Activated CD4-positive, alpha-beta T cell treated with anti-CD3 and anti-CD28 coated beads, Interleukin-2, amount 50 U/mL, for 24 hours (primary cell): Measurements from ENCODE around the gene THY1.
"Not testable (repeated sequence)": the region's sequence is repeated elsewhere in the genome, so short reads cannot be mapped to it uniquely, and the experiment has no call there.

Experiments
- DNase-seq, 2 donors: peaks; one replicate each; pipeline ENCODE4 v3.0.0-alpha.2; 2020; ENCODE audit warnings: low read depth in 1 of 2, low spot score in 1 of 2

The THY1 gene

DNA sequence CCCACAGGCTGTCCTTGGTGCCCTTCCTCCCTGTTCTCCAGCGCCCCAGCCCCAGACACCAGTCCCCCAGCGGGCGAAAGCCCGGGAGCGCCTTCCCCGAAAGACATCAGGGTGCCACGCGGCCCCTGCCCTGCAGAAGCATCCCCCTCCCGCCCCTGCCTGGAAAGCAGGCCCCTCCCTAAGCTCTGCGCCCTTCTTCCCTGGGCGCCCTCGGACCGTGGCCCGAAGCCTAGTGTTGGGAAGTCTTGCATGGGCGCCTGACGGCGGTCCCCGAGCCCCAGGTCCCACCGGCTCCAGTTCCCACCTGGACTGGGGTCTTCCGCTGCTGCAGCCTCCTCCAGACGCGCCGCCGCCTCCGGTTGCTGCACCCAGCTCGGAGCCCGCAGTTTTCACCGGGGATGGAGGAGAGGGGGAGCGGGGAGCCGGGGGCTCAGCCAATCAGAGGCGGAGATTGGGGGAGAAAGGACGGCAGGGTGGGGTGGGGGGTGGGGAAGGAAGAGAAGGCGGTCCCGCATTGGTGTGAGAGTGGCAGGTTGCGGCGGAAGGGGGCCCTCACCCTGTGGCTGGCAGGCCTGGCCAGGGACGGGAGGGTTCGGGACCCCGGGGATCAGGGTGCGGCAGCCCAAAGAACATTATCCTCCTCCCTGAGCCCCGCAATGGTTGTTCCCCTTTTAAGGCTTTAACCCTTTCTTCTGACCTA, at the start of gene THY1:
Gene THY1, minus strand, starts transcription at position 364 of the 700 bp plus-strand sequence. CDS start 2,267 bp downstream, outside the sequence.
- no peak for DNase-seq

DNA sequence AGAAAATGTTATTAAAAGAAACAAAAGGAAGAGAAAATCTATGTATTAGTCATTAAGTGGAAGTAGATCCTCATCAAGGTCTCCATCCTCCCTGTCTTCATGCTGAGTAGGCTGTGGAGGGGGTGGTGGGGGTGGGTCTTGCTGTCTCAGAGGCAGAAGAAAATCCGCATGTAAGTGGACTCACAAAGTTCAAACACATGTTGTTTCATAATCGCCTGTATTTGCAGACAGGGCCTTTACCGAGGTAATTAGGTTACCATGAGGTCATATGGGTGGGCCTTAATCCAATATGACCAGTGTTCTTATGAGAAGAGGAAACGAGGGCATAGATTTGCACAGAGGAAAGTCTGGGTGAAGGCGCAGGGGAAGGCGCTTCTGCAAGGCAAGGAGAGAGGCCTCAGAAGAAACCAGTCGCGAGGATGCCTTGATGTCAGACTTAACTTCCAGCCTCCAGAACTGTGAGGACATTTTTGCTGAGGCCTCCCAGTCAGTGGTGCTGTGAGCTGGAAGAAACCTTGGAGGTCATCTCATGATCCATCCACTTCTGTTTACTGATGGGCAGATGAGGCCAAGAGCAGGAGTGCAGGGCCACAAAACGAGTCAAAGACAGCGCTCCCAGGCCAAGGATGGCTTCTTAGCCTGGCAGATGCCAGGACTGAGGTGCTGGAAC, 49.3 kb upstream of the THY1 start:
- DNase-seq = no peak

DNA sequence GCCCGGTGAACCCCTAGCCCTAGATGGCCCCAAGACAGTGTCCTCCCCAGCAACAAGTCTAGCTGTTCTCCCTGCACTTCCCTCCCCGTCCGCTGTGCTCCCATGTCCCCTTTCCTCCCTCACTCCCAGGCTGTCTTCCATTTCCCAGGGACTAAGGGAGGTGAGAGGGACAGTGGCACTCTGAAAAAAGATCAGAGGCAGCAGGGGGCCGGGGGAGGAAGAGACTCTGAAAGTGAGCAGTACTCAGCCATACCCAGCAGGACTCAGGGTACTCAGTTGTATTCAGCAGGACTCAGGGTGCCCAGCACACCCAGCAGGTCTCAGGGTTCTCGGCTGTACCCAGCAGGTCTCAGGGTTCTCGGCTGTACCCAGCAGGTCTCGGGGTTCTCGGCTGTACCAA, 48.4 kb upstream of the THY1 start:
- DNase-seq = no peak

DNA sequence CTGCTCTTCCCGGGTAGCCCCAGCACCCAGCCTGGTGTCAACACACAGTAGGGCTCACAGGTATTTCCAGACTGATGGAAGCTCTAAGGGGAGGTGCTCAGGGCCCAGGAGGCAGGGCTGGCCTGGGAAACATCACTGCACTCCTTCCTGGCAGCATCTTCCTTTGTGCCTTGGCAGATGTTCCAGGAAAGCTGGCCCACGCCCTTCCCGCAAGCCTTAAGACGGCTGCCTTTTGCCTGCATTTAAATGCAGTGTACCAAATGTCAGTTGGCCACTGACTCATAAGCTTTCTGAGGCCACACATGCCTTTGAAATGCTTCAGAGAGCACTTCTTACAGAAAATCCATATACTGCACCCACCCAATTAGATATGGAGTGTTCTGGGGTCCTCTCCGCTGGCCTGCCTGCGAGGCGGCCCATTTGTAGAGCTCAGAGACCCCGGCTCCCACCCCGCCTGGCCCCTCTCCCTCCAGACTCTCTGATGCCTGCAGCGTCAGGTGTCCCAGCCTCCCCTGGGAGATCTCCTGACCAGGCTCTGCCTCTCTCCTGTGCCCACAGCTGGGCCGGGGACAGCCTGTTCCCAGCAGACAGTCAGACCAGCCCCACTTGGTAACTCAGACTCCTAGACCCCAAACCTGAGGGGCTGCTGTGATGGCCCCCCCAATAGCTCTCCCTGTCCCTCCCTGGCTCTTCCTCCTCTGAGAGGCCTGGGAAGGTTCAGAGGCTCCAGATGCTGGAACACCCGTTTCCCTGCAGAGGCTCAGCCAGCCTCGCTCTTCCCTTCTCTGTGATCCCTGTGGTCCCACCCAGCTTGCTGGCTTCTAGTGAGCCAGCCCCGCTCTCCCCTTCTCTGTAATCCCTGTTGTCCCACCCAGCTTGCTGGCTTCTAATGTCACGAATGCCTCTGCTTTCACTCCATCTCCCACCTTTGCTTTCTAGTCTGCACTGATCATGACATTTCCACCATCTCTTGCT, 47.6 kb upstream of the THY1 start:
- DNase-seq = no peak

DNA sequence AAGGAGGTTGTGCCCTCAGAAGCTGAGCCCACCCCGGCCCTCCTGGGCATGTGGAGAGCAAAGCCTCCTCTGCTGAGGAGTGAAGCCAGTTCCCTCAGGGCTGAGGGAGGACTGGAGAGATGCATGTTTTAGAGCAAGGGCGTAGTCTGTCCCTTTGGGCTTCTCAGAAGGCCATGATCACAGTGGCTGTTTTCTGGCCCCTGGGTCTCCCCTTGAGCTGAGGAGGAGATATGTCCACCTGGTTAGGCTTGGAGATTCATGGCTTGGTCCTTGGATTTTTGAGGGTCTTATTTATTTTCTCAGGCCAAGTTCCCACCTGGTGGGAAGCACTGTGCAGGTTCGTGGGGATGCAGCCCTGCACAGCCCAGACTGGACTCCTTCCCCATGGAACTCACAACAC, 46.5 kb upstream of the THY1 start:
- DNase-seq = no peak

DNA sequence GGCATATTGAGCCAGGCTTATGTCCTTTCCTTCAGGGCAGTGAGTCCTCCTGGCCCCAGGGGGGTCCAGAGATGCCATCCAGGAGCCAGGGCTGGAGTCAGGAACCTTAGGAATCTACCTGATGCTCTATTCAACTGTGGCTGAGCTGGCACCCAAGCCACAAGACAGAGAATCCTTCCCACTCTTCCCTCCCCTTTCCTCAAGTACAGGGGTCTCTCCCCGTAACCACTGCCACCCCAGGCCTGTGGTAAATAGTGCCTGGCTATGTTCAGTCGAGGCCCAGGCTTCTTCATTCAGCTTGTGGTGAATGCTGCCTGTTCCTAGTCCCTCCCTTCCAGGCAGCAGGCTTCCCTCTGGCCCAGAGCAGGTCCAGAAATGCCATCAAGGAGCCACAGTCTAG, 45.5 kb upstream of the THY1 start:
- no peak for DNase-seq

DNA sequence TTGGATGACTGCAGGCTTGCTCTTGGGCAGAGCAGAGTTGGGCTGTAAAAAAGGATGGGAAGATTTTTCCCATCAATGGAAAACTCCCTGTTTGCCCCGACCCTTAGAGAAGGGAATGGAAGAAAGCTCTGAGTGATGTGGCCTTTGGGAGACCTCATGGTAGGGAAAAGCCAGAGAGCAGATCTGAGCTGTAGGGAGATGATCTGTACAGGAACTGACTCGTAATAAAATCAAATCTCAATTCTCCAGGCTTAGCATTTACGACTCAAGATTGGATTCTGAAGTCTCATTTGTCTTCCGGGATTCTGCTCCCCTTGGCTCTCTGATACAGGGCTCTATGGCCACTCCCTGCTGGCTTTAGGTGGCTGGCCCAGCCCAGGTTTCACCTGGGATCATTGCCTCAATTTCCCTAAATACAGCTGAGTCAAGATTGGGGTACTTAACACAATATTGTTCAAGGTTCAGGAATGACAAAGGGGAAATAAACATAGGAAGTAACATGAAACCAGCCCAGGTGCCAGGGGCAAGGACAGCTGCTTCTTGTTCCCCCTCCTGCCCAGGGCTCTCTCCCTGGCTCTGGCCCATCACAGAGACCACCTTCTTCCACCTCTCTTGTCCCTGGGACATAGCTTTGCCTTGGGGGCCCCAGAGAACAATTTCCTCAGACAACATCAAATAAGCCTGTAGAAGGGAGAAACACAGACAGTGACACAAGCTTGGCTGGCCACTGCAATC, 38.4 kb upstream of the THY1 start:
- DNase-seq = no peak

DNA sequence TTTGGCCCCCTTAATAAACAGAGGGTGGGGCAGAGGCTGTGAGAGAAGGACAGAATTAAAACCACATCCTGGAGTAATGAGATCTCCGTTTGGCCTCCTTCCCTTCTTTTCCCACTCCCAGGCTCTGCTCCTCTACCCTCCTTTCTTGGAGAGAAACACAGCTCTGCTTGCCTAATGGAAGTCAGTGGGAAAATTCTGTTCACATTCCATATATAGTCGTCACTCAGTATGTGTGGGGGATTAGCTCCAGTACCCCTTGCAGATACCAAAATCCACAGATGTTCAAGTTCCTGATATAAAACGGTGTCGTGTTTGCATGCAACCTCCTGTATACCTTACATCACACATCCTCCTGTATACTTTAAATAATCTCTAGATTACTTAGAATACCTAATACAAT, 37.6 kb upstream of the THY1 start:
- DNase-seq = no peak

DNA sequence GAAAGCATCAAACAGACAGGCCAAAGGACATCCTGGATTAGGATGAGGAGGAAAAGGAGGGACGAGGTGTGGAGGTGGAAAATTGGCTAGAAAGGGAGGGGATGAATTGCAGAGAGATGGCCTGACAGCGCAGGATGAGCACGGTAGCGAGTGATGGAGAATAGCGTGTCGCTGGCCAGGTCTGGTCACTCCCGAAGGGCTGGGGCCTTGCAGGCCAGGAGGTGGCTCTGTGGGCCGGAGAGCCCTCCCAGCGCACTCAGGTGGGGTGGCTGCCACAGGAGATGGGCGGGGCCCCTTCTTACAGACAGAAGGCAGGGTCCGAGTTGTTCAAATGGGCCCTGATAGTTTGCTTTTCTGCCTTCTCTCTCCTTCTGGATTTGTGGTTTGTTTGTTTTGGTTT, 37.1 kb upstream of the THY1 start:
- no peak for DNase-seq

DNA sequence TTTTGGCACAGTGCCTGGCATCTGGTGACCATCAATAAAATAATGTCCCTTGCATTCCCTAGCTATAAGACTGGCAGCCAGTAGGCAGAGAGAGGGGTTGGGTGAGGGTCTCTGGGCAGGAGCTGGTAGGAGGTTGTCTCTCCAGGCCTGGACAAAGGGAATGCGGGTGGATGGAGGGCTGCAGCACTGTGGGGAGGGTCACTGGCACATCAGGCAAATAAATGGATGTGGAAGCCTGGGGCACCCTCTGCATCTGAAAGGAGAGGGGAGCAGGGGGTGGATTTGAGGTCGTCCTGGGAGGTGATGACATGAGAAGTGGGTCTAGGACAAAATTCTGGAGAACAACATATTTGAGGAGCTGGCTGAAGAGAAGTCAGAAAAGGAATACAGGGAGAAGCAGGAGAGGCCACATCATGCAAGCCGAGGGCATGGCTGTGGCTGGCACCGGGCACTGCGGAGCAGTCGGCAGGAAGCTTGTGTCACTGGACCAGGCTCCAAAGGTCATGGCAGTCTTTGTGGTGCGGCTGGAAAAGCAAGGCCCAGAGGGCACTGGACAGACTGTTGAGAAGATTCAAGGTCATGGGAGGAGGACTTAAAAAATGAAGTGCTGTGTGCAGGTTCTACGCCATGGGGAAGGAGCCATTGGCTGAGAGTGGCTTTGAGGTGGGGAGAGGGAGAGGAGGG, 36.5 kb upstream of the THY1 start:
- no peak for DNase-seq

DNA sequence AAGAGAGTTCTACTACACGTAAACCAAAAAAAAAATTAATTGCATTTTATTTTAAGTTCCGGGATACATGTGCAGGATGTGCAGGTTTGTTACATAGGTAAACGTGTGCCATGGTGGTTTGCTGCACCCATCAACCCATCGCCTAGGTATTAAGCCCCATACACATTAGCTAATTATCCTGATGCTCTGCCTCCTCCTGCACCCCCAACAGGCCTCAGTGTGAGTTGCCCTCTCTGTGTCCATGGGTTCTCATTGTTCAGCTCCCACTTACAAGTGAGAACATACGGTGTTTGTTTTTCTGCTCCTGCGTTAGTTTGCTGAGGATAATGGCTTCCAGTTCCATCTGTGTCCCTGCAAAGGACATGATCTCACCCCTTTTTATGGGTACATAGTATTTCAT, 32.7 kb upstream of the THY1 start:
- not testable (repeated sequence) for DNase-seq

DNA sequence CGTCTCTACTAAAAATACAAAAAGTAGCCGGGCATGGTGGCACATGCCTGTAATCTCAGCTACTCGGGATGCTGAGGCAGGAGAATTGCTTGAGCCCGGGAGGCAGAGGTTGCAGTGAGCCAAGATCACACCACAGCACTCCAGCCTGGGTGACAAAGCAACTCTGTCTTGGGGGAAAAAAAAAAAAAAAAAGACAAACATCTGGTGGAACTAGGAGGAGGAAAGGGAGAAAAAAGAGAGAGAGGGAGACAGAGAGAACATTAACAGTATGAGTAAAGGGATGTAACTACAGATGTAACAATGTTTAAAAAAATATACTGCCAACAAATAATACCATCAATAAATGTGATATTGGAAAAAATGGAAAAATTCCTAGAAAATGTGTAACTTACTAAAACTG, 32.3 kb upstream of the THY1 start:
- not testable (repeated sequence) for DNase-seq

DNA sequence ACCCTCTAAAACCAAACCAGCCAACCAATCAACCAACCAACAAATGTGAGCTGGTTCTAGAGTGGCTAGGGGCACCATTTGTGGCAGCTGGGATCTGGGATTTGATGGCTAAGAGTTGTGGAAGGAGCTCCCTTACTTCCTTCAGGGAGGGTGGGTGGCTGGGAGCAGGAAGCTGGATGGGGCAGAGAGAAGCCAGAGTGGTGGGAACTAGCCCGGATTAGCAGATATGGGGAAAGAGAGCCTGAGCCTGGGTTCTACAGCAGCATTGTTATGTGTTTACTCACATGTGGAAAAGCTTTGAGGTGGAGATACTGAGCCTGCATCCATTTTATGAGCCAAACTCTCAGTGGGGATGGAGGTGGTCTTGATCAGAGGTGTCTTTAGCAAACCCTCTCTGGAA, 30.9 kb upstream of the THY1 start:
- DNase-seq = no peak

DNA sequence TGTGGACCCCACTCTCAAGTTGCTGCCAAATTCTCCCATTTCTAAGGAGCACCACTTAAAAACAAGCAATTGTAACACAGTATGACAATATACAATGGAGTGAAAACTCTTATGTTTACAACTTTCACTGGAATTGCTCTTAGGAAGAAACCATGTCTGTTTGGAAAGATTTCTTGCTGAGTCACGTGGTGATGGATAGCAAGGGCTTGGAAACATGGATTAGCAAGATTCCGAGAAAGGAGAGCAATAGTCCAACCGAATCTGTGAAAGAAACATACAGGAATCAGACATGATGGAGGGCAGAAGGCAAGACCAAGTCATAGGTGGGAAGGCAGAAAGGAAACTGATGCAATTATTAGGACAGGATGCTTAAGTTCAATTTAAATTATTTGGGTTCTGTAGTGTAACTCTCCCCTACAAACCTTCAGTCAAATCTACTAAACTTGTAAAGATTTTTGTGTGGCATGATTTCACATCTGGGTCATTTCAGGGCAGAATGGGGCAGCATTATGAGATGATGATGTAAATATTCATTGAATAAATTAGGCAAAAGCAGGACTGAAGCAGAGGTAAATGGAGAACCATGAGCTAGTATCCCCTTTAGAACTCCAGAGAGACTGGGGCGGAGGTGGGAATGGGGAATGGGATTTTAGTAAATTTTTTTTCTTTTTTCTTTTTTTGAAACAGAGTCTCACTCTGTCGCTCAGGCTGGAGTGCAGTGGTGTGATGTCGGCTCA, 27.8 kb upstream of the THY1 start:
- no peak for DNase-seq

DNA sequence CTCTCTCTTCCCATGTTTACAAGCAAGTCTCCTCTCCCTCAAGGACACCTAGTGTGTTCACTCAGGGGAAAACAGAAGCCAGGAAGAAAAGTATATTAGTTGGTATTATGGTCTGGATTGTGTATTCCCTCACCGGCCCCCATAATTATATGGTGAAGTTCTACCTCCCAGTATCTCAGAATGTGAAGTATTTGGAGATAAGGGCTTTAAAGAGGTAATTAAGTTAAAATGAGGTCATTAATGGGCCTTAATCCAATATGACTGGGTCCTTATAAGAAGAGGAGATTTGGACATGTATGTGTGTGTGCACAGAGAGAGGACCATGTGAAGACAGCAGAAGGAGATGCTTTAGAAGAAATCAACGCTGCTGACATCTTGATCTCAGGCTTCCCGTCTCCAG, 26.5 kb upstream of the THY1 start:
- DNase-seq = no peak

DNA sequence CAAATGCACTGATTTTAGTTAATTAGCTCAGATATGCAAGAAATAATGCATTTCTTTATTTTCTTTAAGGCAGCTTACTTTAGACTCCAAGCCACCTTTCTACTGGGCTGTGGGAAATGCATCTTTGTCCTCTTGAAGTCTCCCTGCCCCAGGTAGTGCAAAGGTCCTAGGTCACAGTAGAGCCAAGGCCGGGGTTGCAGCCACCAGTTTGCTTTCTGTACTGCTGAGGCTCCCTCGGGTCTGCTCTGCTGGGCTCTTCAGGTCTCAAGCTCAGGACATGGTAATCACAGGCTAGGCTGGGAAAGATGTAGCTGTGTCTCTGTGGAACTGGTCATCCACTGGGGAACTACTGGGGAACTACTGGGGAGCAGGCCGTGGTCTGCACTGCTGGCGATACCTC, 25.4 kb upstream of the THY1 start:
- DNase-seq = no peak

DNA sequence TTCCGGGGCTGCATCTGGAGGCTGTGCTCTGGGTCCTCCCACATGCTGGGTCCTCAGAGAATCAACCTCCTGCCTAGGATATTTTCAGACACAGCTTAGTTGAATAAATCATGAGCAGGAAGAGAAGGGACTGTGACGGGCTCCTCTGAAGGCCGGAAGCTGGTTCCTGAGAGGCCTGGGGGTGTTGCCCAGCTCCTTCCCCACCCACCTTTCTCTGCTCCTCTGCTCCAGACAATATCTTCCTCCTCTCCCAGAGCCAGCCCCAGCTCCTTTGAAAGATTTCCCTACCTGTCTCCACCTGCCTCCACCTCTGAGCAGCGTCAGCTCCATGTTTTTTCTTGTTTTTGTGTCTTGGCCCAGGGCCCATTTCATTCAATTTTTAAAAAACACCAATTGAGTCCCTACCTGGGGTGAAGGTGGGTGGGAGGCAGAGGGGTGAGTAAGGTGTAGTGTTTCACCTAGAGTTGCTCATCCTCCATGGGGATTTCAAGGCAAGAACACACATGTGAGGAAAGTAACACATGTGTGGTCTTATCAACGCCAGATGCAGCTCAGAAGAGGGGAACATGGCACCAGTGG, 24.8 kb upstream of the THY1 start:
- no peak for DNase-seq

DNA sequence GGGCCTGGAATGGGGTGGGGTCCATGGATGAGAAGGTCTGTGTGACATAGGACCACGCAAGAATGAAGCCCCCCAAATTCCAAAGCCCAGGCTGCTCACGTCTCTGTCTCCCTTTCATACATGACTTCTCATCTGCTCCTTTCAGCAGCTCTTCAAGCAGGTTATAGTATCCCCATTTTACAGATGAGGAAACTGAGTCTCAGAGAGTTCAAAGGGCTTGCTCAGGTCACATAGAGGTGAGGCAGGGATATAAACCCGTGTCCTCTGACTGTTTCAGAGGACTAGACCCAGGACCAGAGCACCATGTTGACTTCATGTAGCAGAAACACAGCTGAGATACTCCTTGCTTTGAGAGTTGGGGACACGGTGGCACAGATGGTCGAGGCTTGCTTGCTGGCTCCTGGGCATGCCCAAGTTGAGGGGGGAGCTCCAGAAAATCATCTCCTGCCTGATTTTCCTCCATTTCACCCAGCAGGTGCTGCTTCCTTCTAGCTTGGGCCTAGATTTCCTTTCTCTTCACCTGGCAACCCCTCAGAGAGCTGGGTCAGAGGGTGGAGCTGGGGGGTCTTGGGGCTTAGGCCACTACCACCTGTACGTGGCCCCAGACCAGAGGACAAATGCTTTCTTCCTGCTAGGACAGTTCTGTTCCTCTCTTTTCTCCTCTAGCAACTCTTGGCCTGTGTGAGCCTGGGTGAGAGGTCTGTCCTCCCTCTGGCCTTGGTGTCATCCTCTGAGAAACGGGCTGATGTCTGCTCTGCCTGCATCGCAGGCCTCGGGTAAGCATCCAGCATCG, 24.1 kb upstream of the THY1 start:
- no peak for DNase-seq

DNA sequence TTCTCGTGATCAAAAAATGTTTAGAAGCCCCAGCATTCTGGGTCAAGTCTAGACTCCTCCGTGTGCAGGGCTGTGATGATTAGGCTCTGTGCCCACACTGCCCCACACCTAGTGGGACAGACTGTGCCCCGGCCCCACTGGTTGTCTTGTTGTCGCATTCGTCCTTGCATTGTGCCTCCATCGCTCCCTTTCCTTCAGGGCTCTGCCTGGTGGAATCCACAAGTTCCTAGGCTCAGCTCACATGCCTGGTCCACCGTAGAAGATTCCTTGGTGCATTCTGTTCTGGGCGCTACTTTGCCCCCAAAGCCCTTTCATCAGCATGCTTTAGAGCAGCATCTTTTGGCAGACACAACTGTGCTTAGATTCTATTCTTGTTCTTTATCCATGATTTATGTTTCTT, 23.5 kb upstream of the THY1 start:
- no peak for DNase-seq
